Fibroblast of lung (primary cell): ENCODE data around the gene GAL. TPM values are rescaled to one million over a fixed set of nuclear protein-coding genes. Genes with fewer than 3 reads are reported as not detected.

Experiments used
- DNase-seq, 2 donors: peaks; one replicate each; pipeline versions ENCODE4 v3.0.0 to v3.0.0-alpha.2; 2010; ENCODE audit warnings: low read depth in 2 of 2
- H2AFZ ChIP-seq: 2 replicates; pipeline ENCODE4 v1.5.1; 2012; ENCODE audit warnings: low read length, control low read depth, inconsistent platforms
- H3K27ac ChIP-seq: 2 replicates; pipeline ENCODE4 v1.5.1; 2011; ENCODE audit warnings: low read length, control low read depth; ENCODE audit not compliant: insufficient read depth
- H3K27me3 ChIP-seq: 2 replicates; pipeline ENCODE4 v1.5.1; 2011; ENCODE audit warnings: mild to moderate bottlenecking, low read length; ENCODE audit not compliant: control insufficient read depth, insufficient read depth
- H3K36me3 ChIP-seq: 2 replicates; pipeline ENCODE4 v1.5.1; 2011; ENCODE audit warnings: low read length; ENCODE audit not compliant: control insufficient read depth, insufficient read depth
- H3K4me1 ChIP-seq: 2 replicates; pipeline ENCODE4 v1.5.1; 2011; ENCODE audit warnings: low read length; ENCODE audit not compliant: control insufficient read depth, insufficient read depth; ENCODE audit errors: extremely low read depth
- H3K4me2 ChIP-seq: 2 replicates; pipeline ENCODE4 v1.5.1; 2011; ENCODE audit warnings: low read length, control low read depth; ENCODE audit not compliant: insufficient read depth; ENCODE audit errors: extremely low read depth
- H3K4me3 ChIP-seq, 4 experiments: fragments of 200-600 bp in 1 of 4; sonication (generic) in 1 of 4; replicated peaks in 1 of 4; 2 replicates each; pipeline ENCODE4 v1.5.1; 2011 to 2016; ENCODE audit warnings: low read length in 4 of 4, low read depth in 3 of 4, mild to moderate bottlenecking in 3 of 4, control low read depth in 2 of 4, inconsistent platforms in 1 of 4, mixed read lengths in 1 of 4; ENCODE audit not compliant: insufficient read depth in 1 of 4; ENCODE audit errors: control extremely low read depth in 1 of 4
- H3K79me2 ChIP-seq: 2 replicates; pipeline ENCODE4 v1.5.1; 2012; ENCODE audit warnings: mild to moderate bottlenecking, low read length, inconsistent platforms; ENCODE audit not compliant: control insufficient read depth, insufficient read depth
- H3K9ac ChIP-seq: 2 replicates; pipeline ENCODE4 v1.5.1; 2011; ENCODE audit warnings: mild to moderate bottlenecking, low read length, control low read depth; ENCODE audit not compliant: insufficient read depth
- H3K9me3 ChIP-seq: 2 replicates; pipeline ENCODE4 v1.5.1; 2012; ENCODE audit warnings: low read depth, low read length; ENCODE audit not compliant: control insufficient read depth, insufficient read depth
- H4K20me1 ChIP-seq: 2 replicates; pipeline ENCODE4 v1.5.1; 2011; ENCODE audit warnings: low read length; ENCODE audit not compliant: control insufficient read depth, insufficient read depth; ENCODE audit errors: extremely low read depth
- EZH2 ChIP-seq: IDR thresholded peaks from 2 replicates; pipeline ENCODE4 v1.5.1; 2012; ENCODE audit warnings: low read length, control low read depth, mild to moderate bottlenecking; ENCODE audit errors: missing control alignments
- polyA plus RNA-seq, 2 donors: library from polyadenylated mRNA; depleted of rRNA in 1 of 2; stranded (reverse) in 1 of 2; unstranded in 1 of 2; fragments of >200 nt; gene quantifications; 2 replicates each; pipeline ENCODE4 v1.2.1, GENCODE V29; 2011 to 2012; ENCODE audit warnings: missing spikeins in 1 of 2
- total RNA-seq: library from RNA; depleted of rRNA; stranded (reverse); fragments of >200 nt; gene quantifications from 2 replicates; pipeline ENCODE4 v1.2.1, GENCODE V29; 2014
- TF ChIP-seq, protein P1 (sequence below), 2 donors: IDR thresholded peaks in 1 of 2; conservative IDR thresholded peaks in 1 of 2; 1 replicate in 1 of 2; 2 replicates in 1 of 2; pipeline ENCODE4 v1.5.1; 2011 to 2012; ENCODE audit warnings: low read length in 2 of 2, control low read depth in 1 of 2, inconsistent platforms in 1 of 2, low read depth in 1 of 2, mild to moderate bottlenecking in 1 of 2

Gene GAL
- total and polyA plus RNA-seq, 2 donors (not counting 1 experiment from before 2014, with no cell fraction given), result 1.6 to 5.4 TPM

DNA sequence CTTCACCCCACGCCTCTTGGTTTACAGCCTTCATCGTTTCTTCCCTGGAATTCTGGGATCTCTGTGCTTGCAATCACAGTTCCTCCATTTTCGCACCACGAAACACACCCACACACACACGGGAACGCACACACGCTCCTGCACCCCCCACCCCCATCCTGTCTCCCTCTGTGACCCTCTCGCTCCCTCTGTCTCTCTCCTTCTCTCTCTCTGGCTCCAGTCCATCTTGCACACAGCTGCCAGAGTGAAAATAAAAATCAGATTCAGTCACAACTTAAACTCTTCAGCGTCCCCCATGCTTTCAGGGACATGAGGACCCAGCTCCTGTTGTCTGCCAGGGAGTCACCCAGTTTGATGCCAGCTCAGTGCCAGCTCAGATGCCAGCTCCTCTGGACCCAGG is 3.0 kb downstream of the GAL start:
- peaks cover 10% of the 10 kb centered on the region for H3K27me3 ChIP-seq
- TF ChIP-seq, protein P1, sequence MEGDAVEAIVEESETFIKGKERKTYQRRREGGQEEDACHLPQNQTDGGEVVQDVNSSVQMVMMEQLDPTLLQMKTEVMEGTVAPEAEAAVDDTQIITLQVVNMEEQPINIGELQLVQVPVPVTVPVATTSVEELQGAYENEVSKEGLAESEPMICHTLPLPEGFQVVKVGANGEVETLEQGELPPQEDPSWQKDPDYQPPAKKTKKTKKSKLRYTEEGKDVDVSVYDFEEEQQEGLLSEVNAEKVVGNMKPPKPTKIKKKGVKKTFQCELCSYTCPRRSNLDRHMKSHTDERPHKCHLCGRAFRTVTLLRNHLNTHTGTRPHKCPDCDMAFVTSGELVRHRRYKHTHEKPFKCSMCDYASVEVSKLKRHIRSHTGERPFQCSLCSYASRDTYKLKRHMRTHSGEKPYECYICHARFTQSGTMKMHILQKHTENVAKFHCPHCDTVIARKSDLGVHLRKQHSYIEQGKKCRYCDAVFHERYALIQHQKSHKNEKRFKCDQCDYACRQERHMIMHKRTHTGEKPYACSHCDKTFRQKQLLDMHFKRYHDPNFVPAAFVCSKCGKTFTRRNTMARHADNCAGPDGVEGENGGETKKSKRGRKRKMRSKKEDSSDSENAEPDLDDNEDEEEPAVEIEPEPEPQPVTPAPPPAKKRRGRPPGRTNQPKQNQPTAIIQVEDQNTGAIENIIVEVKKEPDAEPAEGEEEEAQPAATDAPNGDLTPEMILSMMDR (conservative IDR thresholded peaks at IDR 0.05 in 1 of 2, IDR thresholded peaks at IDR 0.05 in 1 of 2; ENCODE audit: low read depth in 1 of 2, low read length in 2 of 2), result no peak
- TF ChIP-seq EZH2, result no peak
- H3K79me2 ChIP-seq, result no peaks in the 10 kb centered on the region
- H3K27ac ChIP-seq, result no peak overlapping the region
- H3K4me2 ChIP-seq, result no peak overlapping the region
- H3K4me1 ChIP-seq, result no peaks in the 10 kb centered on the region
- no peaks in the 10 kb centered on the region for H3K36me3 ChIP-seq
- no peak overlapping the region for H3K9ac ChIP-seq
- no peak overlapping the region for H3K4me3 ChIP-seq
- H3K9me3 ChIP-seq, result no peaks in the 10 kb centered on the region
- H2AFZ ChIP-seq, result no peak overlapping the region
- DNase-seq, result no peak
- H4K20me1 ChIP-seq, result no peaks in the 10 kb centered on the region

- no peak overlapping the region for H2AFZ ChIP-seq
- H4K20me1 ChIP-seq, result no peaks in the 10 kb centered on the region
- H3K9ac ChIP-seq, result no peak overlapping the region
- no peaks in the 10 kb centered on the region for H3K4me1 ChIP-seq
- no peaks in the 10 kb centered on the region for H3K9me3 ChIP-seq
- DNase-seq, result no peak
- peaks cover 10% of the 10 kb centered on the region for H3K27me3 ChIP-seq
- H3K4me2 ChIP-seq, result no peak overlapping the region
- H3K4me3 ChIP-seq, result no peak overlapping the region
- H3K79me2 ChIP-seq, result no peaks in the 10 kb centered on the region
- no peaks in the 10 kb centered on the region for H3K36me3 ChIP-seq
- no peak overlapping the region for H3K27ac ChIP-seq
- no peak for TF ChIP-seq EZH2
- TF ChIP-seq, protein P1 (conservative IDR thresholded peaks at IDR 0.05 in 1 of 2, IDR thresholded peaks at IDR 0.05 in 1 of 2; ENCODE audit: low read depth in 1 of 2, low read length in 2 of 2), result no peak
Observed at GRCh38 chr11:68687986-68688385, 3.6 kb downstream of the GAL start.

GRCh38 chr11:68688881-68689280 is 4.5 kb downstream of the GAL start:
- Histone ChIP-seq H3K9me3 (no peaks in the 10 kb centered on the region), H3K4me1 (no peaks in the 10 kb centered on the region), H3K36me3 (no peaks in the 10 kb centered on the region), H3K27me3 (peaks cover 6% of the 10 kb centered on the region), H3K79me2 (no peaks in the 10 kb centered on the region), H3K27ac (no peak overlapping the region), H4K20me1 (no peaks in the 10 kb centered on the region), H3K9ac (no peak overlapping the region), H2AFZ (no peak overlapping the region), H3K4me2 (no peak overlapping the region), H3K4me3 (no peak overlapping the region)
- DNase-seq, result no peak
- no peak for TF ChIP-seq EZH2
- TF ChIP-seq, protein P1 (conservative IDR thresholded peaks at IDR 0.05 in 1 of 2, IDR thresholded peaks at IDR 0.05 in 1 of 2; ENCODE audit: low read depth in 1 of 2, low read length in 2 of 2), result no peak
